Kidney glomerular epithelial cell (primary cell): ENCODE results near the gene GAS2.

Experiments
- DNase-seq: peaks from one replicate; lab custom pipeline; 2025; lab: John Stamatoyannopoulos, UW

GAS2 gene

DNA sequence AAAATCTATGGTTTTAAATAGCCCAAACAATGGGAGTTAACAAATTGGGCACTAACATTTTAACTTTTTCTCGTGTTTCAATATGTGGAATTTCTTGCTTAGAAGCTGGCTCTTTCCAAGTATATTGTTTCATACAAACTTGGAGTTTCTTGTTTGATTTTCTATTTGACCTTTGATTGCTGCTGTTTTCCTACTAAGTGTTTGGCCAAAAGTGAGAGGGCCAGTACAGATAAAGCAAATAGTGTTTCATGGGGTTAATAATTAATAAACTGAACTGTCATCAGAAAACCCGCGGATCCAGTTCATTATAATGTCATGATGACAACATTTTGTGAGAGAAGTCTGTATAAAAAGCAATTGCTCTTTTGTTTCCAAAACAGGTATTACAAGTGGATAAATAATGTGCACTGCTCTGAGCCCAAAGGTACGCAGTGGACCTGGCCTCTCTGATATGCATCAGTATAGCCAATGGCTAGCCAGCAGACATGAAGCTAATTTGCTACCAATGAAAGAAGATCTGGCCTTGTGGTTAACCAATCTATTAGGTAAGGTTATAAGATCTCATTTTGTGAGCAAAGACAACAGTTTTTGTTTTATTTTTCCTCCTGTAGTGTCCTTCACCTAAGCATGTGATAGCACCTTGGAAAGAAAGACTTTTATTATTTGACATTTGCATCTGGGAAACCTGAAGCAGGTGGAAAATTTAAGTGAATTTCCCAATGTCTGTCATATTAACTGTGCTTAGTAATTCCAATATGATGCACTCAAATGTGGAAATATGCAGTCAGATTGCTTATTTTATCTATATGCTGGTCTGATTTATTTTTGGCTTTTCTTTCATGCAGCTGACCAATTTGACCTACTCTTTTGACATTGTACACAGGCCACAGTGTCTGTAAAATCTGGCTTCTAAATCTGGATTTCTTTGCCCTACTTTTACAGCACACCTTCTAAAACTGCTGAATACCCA is 8.3 kb downstream of the GAS2 start:
- DNase-seq, result no peak

DNA sequence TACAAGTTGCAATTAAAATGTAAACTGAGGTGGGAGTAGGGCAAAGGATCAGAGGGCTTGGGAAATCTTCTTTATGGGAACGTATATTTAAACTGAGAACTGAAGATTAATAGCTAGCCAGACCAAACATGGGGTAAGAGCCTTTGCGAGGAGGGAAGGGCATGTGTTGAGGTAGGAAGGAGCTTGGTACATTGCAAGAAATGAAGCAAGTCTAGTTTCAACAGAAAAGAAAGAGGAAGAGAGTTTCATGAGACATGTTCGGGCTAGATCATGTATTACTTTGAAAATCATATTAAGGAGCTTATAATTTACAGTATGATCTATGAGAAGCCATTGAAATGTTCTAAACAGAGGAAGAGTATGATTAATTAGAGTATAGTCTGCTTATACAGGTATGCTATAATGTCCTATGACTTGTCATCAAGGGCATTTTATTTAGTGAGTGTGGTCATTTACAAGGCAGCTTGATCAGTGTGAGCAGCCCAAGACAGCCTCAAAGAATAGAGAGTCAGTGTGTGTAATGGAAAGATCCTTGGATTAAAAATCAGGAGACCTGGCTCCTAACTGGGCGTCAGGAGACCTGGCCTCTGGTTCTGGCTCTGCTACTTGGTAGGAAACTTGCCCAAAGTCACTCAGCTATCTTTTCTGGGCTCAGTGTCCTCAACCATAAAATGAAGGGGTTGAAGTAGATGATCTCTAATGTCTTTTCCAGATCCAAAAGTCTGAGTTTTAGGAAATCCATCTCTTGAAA is 10.9 kb downstream of the GAS2 start:
- no peak for DNase-seq

DNA sequence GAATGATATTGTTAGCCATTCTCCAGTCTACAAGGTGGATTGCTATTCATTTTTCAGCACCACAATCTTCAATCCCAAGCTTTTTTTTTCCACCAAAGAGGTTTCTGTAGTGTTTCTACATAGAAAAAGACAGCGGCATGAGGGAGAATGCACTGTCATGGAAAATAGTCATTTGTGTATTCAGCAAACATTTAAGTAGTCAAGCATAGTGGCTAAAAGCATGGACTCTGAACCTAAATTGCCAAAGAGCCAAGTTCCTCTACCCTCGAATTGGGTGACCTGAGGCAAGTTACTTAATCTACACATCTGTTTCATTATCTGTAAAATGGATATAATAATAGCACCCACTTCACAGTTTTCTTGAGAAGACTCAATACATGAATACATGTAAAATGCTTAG is 14.2 kb downstream of the GAS2 start:
- DNase-seq, result no peak

DNA sequence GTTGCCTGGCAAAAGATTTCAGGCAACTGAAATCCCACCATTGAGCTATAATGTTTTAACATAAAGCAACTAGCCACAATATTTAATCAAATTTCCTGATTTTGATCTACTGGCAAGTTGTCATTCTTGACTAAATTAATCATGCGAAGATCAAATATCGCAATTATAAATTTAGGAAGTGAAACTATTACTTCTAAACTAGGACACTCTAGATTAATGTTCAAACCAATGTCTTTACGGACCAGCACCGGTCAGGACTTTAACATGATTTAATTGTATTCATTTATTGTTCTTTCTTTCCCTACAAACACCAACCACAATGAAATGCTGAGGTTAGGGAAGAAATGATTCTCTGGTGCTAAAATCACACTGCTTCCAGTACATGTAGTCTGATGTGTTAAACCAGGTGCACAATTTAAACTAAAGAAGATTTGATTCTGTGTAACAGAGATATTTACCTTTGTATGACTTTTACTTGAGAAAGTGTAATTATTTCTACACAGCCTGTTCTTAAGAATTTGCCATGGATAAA is 14.9 kb downstream of the GAS2 start:
- DNase-seq, result no peak

DNA sequence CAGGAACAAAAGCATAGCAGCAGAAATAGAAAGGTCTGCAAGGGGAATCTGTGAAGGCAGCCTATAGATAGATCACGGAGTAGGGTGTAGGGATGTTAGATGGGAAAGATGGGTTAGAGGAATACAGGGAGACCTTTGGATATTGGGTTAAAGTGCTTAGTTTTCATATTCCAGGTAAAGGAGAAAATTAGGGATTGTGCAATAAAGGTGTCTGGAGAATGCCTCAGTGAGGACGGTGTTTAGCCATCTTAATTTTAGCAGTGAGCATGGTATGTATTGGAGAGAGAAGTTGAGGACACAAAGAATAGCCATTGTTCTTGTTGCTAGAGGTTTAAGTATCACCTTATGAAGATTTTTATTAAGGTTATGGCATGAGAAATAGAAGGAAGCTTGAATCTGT is 17.7 kb downstream of the GAS2 start:
- no peak for DNase-seq

DNA sequence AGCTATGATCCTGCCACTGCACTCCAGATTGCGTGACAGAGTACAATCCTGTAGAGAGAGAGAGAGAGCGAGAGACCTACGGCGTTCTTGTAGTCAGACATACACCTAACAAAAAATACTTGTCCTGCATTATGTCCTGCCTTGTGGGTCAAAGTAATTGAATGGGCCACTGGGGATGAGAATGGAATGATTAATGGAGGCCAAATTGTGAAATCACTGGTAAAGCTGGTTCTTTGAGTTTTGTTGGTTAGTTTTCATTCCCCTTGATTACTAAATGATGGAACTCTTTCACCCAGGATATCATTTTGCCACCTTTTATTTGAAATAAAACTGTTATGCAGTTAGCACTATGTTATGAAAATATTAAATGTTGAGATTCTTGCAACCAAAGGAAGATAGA is 18.7 kb downstream of the GAS2 start:
- no peak for DNase-seq

DNA sequence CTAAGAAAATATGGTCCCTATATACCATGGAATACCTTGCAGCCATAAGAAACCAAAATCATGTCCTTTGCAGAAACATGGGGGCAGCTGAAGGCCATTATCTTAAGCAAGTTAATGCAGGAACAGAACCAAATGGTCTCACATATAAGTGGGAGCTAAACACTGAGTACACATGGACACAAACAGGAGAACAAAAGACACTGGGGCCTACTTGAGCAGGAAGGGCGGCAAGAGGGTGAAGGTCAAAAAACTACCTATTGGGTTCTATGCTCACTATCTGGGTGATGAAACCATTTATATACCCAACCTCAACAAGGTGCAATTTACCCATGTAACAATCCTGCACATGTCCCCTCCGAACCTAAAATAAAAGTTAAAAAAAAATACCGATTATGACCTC is 22.5 kb downstream of the GAS2 start:
- no peak for DNase-seq

DNA sequence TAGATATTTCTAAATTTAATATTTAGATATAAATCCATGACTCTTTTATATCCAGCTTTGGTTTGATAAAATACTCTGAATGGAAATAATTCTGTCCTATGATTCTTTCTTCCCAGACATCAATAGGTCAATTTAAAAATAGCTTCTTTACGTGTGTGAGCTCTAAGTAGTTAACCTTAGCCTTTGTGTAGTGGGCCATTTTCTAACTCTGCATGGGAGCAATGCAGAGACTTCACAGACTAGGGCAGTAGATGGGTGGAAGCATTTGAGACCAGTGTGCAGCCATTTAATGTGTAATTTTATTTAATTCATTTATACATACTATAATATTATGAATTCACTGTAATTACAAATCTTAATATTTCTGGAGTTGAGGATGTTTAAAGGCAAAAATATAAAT is 23.8 kb downstream of the GAS2 start:
- no peak for DNase-seq

DNA sequence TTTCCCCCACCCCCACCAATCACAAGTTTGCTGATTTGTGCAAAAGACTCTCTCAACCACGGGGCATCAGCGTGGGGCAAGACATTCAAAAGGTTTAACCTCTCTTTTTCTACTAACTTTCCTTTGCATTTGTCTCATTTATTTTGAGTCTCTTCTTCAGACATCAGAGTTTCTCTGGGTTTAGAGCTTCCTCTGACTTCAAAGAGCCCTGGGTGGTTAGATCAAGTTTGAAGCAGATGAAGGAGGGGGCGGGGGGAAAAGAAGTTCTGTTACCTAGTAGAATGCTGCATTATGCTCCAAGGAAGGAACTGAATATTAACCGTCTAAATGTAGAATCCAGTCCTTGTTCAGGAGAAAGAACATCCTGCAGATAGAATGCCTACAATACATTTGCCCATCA is 24.5 kb downstream of the GAS2 start:
- DNase-seq, result no peak

DNA sequence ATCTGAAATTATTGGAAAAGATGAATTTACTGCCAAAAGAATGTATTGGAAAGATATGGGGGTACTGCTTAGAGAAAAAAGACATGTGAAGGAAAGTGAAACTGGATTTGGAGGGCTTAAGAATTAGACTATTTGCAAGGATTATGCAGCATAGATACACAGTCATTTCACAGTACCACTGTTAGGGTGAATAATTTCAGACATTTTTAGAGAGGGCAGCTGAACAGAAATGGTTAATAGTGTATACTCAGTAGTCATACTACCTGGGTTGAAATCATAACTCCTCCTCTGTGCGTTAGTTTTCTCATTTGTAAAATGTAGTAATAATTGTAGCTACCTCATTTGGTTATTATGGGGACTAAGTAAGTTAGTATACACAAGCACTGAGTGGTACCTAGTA is 33.0 kb downstream of the GAS2 start:
- DNase-seq, result no peak

DNA sequence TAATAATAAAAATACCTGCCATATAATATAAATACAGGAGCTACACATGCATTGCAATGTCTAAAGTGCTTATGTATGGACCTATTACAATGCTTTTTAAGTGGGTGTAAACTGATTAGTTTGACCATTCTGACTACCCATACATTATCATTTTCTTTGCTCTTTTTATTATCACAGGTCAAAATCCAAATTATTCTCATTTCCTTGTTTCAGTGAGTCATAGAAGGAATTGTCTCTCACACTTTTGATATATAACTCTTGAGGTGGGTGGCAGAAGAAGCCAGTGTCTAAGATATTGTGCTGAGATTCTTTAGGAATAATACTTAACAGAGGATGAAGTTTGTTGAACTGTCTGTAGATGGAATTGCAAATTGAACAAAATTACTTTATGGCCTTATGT is 35.6 kb downstream of the GAS2 start:
- no peak for DNase-seq

DNA sequence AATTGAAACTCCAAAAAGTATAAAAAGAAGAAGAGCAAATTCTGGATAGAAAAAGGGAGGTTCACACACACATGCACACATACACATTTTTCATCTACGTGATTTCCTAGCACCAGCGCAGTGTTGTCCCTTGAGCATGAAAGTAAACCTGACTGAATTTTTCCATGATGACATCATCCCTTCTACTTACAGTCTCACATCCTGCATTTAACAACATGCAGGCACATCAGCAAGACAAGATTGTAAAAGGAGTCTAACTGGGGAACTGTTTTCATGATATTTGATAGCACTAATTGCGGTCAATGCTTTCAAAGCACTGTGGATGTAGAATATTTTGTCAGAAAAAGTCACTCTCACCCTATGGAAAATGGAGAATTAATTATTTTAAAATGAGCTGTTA is 36.6 kb downstream of the GAS2 start:
- DNase-seq, result peak; percentile 91

DNA sequence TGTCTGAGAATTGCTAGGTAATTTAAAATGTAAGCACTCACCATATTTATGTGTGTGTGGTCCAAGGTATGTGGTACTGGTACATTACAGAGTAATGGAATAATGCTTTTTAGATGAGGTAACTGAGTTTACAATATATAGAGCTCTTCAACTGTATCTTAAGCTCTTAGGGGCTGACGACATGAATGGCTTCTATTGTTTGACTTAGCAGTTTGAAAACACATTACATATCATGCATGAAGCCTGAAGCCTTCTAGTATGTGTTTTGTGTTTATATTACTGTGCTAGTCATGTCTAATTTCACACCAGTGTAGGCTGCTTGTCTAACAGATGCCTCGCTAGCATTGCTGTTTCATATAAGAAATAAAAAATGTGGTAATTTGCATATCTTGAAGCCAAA is 37.2 kb downstream of the GAS2 start:
- DNase-seq, result peak; percentile 31

DNA sequence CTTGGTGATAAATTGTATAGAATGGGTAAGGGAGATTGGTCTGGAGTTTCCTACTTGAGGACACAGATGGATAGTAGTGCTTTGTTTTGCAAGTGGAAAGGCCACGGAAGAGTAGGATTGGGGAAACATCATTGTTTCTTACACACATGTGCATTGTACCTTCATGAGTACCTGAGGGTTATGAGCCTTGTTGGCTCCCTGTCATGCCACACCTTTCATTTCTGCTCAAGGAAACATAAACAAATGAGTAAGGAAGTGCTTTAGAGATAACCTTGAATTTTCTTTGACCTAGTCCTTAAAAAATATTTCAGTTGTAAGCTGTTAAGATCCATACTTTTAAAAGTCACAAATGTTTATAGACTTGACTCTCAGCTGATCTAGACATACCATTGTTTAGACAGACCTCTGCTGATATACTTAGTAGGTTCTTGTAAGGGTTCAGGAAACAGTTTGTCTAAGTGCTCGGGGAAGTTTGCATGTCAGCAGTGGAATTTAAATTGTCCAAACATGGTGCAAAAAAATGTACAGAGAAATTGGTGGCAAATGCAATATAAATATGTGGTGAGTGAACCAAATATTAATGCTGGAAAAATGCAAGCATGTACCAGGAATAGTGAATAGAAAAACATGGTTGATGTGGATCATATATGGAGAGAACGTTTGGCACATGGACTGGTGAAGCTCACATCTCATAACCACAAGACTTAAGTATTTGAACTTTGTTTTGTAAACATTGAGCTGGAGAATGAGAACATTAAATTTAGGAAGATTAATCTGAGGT is 40.9 kb downstream of the GAS2 start:
- DNase-seq, result no peak

DNA sequence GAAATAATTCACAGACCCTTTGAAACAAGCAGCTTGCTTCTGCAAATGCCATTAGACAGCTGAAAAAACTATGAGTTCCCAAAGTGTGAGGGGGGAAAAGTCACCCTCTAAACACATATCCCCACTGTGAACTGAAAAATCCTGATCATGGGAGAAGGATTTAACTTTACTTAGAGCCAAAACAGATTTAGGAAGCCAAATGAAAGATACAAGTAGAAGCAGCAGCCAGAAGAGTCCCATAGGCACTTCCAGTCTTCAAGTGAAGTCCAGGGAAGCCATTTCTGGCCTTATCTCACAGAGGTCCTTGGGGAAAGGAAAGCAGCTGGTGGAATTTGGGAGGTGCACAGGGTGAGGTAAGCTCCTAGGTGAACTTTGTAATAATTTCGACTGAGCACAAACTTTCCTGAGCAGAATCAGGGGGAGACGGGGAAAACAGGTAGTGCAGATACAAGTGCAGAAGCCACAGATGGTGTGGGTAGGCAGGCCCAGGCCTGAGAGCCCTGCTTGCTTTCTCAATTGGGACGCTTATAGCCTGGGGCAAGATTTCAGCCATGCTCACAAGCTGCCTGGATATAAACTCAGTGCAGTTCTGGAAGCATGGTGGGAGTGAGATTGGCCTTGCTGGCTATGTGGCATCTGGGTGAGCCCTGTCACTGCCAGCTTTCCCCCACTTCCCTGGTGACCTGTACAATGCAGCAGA is 44.8 kb downstream of the GAS2 start:
- DNase-seq, result no peak

DNA sequence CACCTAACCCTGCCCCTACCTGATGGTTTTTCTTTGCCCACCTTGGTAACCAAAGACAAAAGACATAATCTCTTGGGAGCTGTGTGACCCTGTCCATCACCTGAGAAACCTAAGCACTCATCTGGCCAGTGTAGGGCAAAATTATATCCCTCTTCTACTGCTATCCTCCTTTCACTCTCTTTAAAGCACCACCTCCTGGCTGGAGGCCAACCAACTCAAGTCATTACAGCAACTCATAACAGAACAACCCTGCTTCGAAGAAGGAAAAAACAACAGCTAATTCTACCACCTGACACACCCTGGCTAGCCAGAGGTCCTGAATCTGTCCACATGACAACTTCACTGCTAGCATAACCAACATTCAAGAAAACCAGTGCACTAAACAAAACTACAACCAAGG is 45.5 kb downstream of the GAS2 start:
- no peak for DNase-seq

DNA sequence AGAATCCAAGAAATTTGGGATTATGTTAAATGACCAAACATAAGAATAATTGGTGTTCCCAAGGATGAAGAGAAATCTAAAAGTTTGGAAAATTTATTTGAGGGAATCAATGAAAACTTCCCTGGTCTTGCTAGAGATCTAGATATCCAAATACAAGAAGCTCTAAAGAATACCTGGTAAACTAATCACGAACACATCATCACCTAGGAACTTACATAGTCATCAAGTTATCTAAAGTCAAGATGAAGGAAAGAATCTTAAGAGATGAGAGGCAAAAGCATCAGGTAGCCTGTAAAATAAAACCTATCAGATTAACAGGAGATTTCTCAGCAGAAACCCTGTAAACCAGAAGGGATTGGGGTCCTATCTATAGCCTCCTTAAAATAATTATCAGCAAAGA is 46.9 kb downstream of the GAS2 start:
- DNase-seq, result no peak

DNA sequence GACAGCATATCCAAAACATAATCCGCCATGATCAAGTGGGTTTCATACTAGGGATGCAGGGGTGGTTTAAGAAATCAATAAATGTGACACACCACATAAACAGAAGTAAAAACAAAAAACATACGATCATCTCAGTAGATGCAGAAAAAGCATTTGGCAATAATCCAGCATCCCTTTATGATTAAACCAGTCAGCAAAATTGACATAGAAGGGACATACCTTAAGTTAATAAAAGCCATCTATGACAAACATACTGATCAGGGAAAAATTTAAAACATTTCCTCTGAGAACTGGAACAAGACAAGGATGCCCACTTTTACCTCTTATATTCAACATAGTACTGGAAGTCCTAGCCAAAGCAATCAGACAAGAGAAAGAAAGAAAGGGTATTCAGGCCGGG is 49.6 kb downstream of the GAS2 start:
- DNase-seq, result no peak

DNA sequence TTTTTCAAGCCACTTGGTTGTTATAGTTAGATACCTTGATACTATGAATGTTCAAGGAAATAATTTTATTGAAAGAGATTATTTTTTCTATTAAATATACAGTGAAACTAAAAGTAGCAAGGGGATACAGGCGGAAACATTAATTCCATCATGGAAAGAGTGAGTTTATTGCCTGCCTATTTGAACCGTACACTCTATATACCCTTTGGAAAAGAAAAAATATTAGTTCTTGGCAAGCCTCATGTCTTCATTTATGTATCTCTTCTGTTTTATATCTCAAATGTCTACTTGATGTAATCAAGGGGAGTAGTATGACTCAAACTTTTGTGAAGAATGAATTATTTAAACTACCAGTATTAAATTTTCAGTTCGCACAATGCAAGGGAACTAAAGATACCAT is 54.0 kb downstream of the GAS2 start:
- no peak for DNase-seq

DNA sequence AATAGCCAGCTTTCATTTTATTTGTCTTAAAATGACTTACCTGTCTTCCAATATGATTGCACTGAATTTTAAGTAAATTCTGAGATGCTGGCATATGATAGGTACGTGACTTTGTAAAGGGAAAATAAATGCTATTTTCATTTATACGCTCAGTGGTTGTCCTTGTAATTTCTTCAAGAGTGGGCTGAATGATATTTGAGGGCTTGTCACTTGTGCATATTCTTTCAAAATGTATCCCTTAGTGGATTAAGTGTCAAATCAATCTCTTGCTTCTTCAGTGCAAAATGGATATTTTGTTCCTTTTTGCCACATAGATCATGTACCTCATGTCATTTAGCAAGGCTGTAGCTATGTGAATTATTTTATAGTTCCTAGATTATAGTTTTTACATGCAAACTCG is 56.9 kb downstream of the GAS2 start:
- no peak for DNase-seq

DNA sequence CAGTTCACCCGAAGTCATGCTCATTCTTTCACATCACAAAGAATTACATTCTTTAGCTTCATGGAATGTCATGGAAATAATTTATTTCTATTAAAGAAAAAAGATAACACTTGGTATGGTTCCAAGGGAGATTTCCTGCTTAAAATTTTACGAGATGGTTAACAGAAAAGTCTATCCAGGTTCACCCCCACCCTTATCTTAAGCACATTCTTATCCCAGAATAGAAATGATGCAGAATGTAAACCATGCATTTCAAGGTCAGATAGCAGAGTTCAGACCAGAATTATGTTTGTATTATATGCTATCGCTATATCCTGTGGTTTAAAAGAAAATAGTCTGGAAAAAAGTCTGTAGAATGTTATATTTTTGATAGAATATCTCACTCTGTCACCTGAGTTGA is 58.7 kb downstream of the GAS2 start:
- no peak for DNase-seq
